ENCODE data around the gene INPP5E. TPM values are rescaled to one million over a fixed set of nuclear protein-coding genes. Genes with fewer than 3 reads are reported as not detected.

The INPP5E gene
- total RNA-seq, 1 experiment from 2014 or later: 18.2 TPM

DNA sequence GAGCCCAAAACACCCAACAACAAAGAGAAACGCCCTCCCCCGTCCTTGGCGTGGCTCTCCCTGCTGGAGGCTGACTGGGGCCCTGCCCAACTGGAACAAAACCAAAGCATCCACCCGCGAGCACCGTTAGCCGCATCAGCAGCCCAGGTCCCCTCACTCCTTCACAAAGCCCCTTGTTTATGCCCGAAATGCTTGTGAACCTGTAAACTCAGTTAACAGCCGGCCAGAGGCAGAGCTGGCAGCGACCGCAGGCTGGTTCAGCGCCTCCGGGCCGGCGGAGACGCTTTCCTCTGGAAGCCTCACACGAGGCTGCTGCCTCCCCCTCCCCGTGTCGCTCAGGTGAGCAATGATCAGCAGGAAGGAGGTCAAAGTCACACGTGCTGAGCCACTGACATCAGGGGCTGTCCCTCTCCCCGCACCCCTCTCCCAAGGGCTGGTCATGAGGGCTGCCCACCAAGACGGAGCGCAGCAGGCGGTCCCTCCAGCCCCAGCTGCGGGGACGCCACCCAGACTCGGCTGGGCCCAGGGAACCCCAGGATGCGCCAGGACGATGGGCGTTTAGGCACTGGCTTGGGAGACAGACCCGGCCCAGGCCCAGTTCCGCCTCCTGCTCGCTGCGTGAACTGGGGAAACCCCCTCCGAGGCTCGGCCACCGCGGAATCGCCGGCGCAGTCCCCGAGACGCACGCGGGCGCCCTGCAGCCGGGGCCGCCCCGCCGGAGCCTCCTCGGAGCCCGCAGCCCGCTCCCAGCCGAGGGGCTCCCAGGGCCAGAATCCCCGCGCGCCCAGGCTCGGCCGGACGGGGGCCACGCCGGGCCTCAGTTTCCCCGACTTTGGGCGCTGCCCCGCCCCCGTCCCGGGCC lies 40.2 kb downstream of the INPP5E start:
- peaks cover 13% of the 10 kb centered on the region for H3K4me1 ChIP-seq (replicated peaks; ENCODE audit: insufficient read depth)
- H3F3A ChIP-seq (ENCODE audit: insufficient read depth, low read depth): peaks cover 8% of the 10 kb centered on the region; the same call in 1 of the 2 replicates
- CTCF ChIA-PET: interaction anchor here (0.6 kb wide), 1 partner anchor 59 kb away, joined by 3 read pairs; no protein-coding TSS in a partner anchor
- H3K27ac ChIP-seq: no peak overlapping the region
- H2AFZ ChIP-seq: peak overlapping the region; percentile 77
- TF ChIP-seq, protein P1, sequence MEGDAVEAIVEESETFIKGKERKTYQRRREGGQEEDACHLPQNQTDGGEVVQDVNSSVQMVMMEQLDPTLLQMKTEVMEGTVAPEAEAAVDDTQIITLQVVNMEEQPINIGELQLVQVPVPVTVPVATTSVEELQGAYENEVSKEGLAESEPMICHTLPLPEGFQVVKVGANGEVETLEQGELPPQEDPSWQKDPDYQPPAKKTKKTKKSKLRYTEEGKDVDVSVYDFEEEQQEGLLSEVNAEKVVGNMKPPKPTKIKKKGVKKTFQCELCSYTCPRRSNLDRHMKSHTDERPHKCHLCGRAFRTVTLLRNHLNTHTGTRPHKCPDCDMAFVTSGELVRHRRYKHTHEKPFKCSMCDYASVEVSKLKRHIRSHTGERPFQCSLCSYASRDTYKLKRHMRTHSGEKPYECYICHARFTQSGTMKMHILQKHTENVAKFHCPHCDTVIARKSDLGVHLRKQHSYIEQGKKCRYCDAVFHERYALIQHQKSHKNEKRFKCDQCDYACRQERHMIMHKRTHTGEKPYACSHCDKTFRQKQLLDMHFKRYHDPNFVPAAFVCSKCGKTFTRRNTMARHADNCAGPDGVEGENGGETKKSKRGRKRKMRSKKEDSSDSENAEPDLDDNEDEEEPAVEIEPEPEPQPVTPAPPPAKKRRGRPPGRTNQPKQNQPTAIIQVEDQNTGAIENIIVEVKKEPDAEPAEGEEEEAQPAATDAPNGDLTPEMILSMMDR (conservative IDR thresholded peaks at IDR 0.05): no peak
- no peak for TF ChIP-seq EZH2 (IDR thresholded peaks at IDR 0.05; ENCODE audit: low read depth)
- peak overlapping the region; percentile 97 for H3K4me2 ChIP-seq
- peak in 1 of 2 experiments; percentile 31 for DNase-seq
- no peaks in the 10 kb centered on the region for H3K9me3 ChIP-seq (ENCODE audit: insufficient read depth, low read depth)
- H3K27me3 ChIP-seq (ENCODE audit: insufficient read depth, low read depth): no peaks in the 10 kb centered on the region
- peak overlapping the region; percentile 100 for H3K4me3 ChIP-seq
- H4K20me1 ChIP-seq (ENCODE audit: insufficient read depth): peaks cover 11% of the 10 kb centered on the region
- POLR2A ChIA-PET (ENCODE audit: unreplicated experiment): interaction anchor here (0.6 to 0.7 kb wide), 2 partner anchors 36 to 121 kb away, joined by 3 read pairs; no protein-coding TSS in a partner anchor
- peaks cover 4% of the 10 kb centered on the region; the same call in 1 of the 2 replicates for H3K36me3 ChIP-seq (ENCODE audit: low read depth)
- peaks cover 23% of the 10 kb centered on the region for H3K79me2 ChIP-seq (ENCODE audit: low read depth)
- intact Hi-C loops (cut with micrococcal nuclease; ENCODE audit: unreplicated experiment): loop anchor here (1.0 to 2.0 kb wide), 4 partner anchors 53 to 231 kb away; no protein-coding TSS in a partner anchor
- BruUV-seq (replicated peaks): no TSS peak
- no peaks in the 10 kb centered on the region for H3K9me2 ChIP-seq (ENCODE audit: insufficient read depth)

DNA sequence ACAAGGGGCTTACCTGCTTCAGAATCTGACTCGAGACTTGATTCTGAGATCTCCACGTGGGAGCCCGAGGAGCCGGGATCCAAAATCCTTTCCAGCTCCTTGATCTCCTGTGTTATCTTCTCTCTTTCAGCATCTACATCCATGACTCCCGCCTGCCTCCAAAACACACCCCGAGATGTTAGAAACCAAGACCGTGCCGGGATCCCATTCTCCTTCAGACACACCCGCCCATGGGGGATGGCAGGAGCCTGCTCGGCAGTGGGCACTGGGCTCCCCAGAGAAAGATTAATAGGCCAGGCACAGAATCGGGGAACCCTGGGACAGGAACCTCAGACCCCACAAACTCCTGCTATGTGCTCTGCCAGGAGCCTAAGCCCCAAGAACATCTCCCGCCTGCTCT lies 41.4 kb downstream of the INPP5E start:
- Histone ChIP-seq H3K4me2 (peak overlapping the region; percentile 97), H3K4me1 (replicated peaks; ENCODE audit: insufficient read depth) (peaks cover 13% of the 10 kb centered on the region), H3K79me2 (ENCODE audit: low read depth) (peaks cover 23% of the 10 kb centered on the region), H3K36me3 (ENCODE audit: low read depth) (peaks cover 13% of the 10 kb centered on the region; the same call in 1 of the 2 replicates), H2AFZ (no peak overlapping the region), H4K20me1 (ENCODE audit: insufficient read depth) (peaks cover 11% of the 10 kb centered on the region), H3K9me3 (ENCODE audit: insufficient read depth, low read depth) (no peaks in the 10 kb centered on the region), H3K4me3 (no peak overlapping the region; the same call in 1 of the 2 replicates), H3K9me2 (ENCODE audit: insufficient read depth) (no peaks in the 10 kb centered on the region), H3F3A (ENCODE audit: insufficient read depth, low read depth) (peaks cover 8% of the 10 kb centered on the region; the same call in 1 of the 2 replicates), H3K27me3 (ENCODE audit: insufficient read depth, low read depth) (no peaks in the 10 kb centered on the region), H3K27ac (no peak overlapping the region)
- intact Hi-C loops (cut with micrococcal nuclease; ENCODE audit: unreplicated experiment): no loop called here
- POLR2A ChIA-PET (ENCODE audit: unreplicated experiment): interaction anchor here (0.6 kb wide), 1 partner anchor 86 kb away, joined by 4 read pairs; no protein-coding TSS in a partner anchor
- CTCF ChIA-PET: no interaction called here
- TF ChIP-seq, protein P1 (conservative IDR thresholded peaks at IDR 0.05): no peak
- TF ChIP-seq EZH2 (IDR thresholded peaks at IDR 0.05; ENCODE audit: low read depth): no peak
- no TSS peak for BruUV-seq (replicated peaks)
- no peak for DNase-seq

DNA sequence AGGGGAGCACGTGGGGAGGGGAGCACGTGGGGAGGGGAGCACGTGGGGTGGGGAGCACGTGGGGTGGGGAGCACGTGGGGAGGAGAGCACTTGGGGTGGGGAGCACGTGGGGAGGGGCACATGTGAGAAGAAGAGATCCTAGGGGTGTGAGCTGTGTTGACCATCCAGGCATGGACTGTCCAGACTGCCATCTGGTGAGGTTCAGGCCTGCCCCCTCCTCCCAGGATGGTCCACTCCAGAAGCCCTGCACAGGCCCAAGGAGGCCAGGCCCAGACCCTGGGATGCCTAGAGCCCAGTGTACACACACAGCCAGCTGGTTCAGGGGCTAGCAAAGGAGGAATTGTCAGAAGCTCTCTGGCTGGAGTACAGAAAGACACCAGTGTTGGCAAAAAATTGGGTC lies 42.0 kb downstream of the INPP5E start:
- Histone ChIP-seq H3K4me2 (no peak overlapping the region), H3K9me3 (ENCODE audit: insufficient read depth, low read depth) (no peaks in the 10 kb centered on the region), H3K79me2 (ENCODE audit: low read depth) (peaks cover 23% of the 10 kb centered on the region), H4K20me1 (ENCODE audit: insufficient read depth) (peaks cover 11% of the 10 kb centered on the region), H3K27me3 (ENCODE audit: insufficient read depth, low read depth) (no peaks in the 10 kb centered on the region), H3K4me1 (replicated peaks; ENCODE audit: insufficient read depth) (peaks cover 13% of the 10 kb centered on the region), H3K27ac (no peak overlapping the region), H3K9me2 (ENCODE audit: insufficient read depth) (no peaks in the 10 kb centered on the region), H3K4me3 (no peak overlapping the region), H3K36me3 (ENCODE audit: low read depth) (peaks cover 13% of the 10 kb centered on the region; the same call in 1 of the 2 replicates), H3F3A (ENCODE audit: insufficient read depth, low read depth) (peaks cover 7% of the 10 kb centered on the region; the same call in 1 of the 2 replicates), H2AFZ (no peak overlapping the region)
- BruUV-seq (replicated peaks): no TSS peak
- no peak for DNase-seq
- ChIA-PET CTCF (no interaction called here), POLR2A (ENCODE audit: unreplicated experiment) (no interaction called here)
- TF ChIP-seq, protein P1 (conservative IDR thresholded peaks at IDR 0.05): no peak
- TF ChIP-seq EZH2 (IDR thresholded peaks at IDR 0.05; ENCODE audit: low read depth): no peak
- intact Hi-C loops (cut with micrococcal nuclease; ENCODE audit: unreplicated experiment): no loop called here

All from PC-9 (cell line).